C1 segment of cervical spinal cord (tissue), 14 donors: ENCODE measurements around the gene TMTC4.
A peak's percentile ranks its signal among the peaks of the same experiment; 100 is the strongest.

Experiments used
- DNase-seq, 14 donors: peaks; one replicate each; lab custom pipeline; 2025; lab: John Stamatoyannopoulos, UW

The TMTC4 gene

DNA sequence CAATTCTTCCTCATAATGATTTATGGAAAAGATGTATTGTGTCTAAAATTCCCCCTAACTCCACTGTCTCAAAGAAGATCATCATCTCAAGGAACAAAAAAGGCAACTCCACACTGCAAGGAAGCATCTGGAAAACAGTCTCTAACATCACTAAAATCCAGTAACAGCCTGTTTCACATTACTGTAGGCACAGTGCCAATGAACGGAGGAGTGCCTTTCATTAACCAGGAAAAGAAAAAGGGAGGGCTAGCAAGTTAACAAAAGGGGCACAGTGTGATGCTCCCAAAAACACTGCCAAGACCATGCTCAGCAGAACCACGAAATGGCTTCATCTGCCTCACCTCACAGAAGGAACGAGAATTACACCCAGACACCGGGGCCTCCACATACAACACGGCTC lies 8.5 kb downstream of the TMTC4 start:
- peak in 1 of 14 donors; percentile 26 for DNase-seq

DNA sequence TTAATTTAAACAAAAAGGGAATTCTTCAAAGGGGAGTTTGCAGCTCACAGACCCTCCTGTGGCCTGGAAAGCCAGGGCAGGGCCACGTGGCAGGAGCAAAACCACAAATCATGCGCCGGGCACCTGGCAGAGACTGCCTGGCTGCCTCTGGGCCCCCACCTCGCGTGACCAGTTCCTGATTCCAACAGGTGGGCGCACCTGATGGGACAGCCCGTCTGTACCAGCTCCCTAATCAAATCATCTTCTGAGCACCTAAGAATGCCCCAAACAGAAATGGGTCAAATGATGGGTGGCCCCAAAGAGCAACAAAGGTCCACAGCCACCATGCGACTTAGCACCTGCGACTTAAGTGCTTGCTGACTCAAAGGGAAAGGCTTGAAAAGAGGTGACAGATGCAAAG lies 9.2 kb downstream of the TMTC4 start:
- no peak for DNase-seq

- no peak for DNase-seq
Measured at GRCh38 chr13:100664171-100664900, 10.3 kb downstream of the TMTC4 start.

GRCh38 chr13:100662468-100663211 lies 12.0 kb downstream of the TMTC4 start:
- no peak for DNase-seq

DNA sequence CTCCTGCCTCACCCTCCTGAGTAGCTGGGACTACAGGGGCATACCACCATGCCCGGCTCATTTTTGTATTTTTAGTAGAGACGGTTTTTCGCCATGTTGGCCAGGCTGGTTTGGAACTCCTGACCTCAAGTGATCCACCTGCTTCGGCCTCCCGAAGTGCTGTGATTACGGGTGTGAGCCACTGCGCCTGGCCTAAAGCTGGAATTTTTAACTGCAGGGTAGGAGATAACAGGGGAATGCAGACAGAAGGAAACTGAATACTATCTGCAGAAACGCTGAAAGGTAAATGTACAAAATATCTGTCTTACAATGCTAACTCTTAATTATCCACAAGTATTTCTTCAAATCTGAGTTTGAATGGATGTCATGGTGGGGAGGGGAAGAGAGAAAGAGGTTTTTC lies 13.8 kb downstream of the TMTC4 start:
- no peak for DNase-seq

GRCh38 chr13:100659578-100659977 lies 15.0 kb downstream of the TMTC4 start:
- DNase-seq: no peak

DNA sequence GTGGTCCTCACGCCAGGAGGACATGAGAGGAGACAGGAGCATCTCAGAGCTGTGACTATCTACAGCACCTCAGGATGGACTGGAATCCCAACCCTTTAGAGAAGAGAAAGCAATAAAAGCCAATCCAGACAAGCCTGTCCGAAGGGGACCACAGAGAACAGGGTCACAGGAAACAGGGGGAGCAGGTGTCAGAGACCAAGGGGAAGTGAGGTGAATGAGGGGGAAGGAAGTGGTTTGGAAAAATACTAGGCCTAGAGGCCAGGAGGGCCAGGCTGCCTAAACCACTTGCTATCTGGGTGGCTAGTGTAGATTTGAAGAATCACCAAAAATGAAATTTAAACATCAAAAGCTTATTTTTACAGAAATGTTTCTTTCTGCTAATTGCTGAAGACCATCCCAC lies 16.2 kb downstream of the TMTC4 start:
- DNase-seq: no peak

DNA sequence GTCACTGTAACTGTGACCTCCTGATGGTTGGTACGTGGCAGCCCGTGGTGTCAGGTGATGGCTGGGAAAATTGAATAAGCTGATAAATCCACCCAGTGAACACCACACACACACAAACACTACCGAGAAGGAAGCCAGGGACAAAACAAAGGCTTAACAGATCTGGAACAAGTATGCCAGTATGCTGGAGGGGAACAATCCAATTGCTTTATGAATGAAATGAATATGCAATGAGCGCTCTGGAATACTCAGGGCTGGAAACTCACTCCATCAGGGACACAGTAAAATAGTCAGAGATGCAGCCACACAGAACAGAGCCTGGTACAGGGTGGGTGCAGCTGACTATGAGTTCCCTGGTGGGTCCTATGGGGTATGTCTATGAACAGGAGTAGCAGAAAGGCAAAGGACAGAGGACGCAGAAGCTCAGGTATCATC lies 16.7 kb downstream of the TMTC4 start:
- peak in 13 of 14 donors; percentile 16 to 89 (median 78) for DNase-seq

DNA sequence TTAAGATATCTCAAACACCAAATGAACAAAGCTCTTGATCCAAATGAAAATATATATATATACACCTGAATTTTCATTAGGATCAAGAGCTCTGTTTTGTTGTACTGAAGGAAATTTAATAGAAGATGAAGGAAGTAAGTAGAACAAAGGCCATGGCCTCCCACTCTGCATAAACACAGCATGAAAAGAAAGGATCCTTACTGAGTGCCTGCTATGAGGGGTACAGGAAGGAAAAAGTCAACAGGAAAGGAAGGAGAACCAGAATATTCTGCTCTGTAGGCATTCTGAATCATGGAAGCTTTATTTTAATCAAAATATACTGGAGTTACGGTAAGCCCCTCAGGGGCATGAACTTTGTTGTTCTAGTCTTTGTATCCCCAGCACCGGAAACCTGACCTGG lies 22.1 kb downstream of the TMTC4 start:
- DNase-seq: no peak

- DNase-seq: peak in 13 of 14 donors; percentile 12 to 97 (median 73)
Measured at GRCh38 chr13:100650326-100650725, 24.3 kb downstream of the TMTC4 start.

GRCh38 chr13:100648354-100648753 lies 26.2 kb downstream of the TMTC4 start:
- no peak for DNase-seq

GRCh38 chr13:100646871-100647270 lies 27.7 kb downstream of the TMTC4 start:
- peak in 1 of 14 donors; percentile 29 for DNase-seq

DNA sequence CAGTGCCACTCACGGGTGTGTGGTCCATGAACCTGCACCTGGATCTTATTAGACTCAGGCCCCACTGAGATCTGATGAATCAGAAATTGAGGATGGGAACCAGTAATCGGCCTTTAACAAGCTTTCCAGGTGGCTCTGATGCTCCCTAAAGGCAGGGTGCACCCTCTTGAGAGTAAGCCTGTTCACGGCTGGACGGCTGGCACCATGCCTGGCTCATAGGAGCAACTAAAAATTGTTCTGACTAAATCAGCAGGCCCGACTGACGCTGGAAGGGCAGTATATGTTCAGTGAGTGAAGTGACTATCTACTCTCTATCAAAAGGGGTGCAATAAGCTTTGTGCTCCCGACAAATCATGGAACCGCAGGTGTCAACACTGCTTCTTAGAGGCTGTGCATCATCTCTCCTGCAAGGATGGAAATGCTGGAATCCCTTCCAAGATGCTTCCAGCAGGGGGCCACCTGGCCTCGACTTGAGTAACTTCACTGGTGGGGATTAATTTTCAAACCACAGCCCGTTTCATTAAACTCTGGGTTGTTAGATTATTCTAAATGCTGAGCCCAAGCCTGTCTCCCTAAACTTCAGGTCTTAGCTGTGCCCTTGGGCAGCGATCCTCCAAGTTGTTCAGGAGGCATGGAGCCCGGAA lies 28.4 kb downstream of the TMTC4 start:
- peak in 7 of 14 donors; percentile 34 to 58 (median 44) for DNase-seq

- DNase-seq: no peak
Measured at GRCh38 chr13:100645382-100645781, 29.2 kb downstream of the TMTC4 start.

DNA sequence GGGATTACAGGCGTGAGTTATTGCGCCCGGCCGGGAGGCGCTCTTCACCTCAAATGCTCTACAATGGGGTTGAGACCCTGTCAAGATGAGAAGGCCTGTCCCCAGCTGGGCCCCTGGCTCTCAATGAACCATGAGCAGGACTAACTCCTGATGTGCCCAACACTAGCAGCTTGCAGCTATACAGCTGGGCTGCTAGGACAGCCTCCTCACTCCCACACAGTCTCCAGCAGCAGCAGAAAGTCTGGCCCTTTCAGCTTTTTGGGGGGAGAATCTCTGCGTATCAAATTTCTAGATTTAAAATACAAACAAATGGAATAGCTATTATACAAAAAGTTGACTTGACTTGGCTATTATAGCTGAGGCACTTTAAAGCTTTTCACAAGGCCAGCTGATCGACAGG lies 30.2 kb downstream of the TMTC4 start:
- peak in 1 of 14 donors; percentile 37 for DNase-seq

GRCh38 chr13:100637796-100638195 lies 36.8 kb downstream of the TMTC4 start:
- DNase-seq: no peak

DNA sequence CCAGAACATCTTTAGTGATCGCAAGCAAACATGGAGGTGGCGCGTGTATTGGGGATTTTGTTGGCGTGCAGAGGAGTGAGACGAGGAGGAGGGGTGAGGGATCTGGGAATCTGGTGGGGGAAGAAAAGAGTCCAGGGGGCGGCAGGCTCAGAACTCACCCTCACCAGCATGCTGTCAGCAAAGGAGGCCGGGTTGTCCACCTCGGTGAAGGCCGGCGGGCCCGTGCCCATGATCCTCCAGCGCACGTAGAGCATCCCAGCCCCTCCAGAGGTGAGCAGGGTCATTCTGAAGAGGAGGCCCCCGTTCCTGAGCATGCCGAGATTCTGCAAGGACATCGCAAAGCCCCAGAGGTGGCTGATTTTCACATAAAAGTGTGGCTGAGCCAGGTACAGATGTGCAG lies 37.2 kb downstream of the TMTC4 start:
- DNase-seq: no peak

DNA sequence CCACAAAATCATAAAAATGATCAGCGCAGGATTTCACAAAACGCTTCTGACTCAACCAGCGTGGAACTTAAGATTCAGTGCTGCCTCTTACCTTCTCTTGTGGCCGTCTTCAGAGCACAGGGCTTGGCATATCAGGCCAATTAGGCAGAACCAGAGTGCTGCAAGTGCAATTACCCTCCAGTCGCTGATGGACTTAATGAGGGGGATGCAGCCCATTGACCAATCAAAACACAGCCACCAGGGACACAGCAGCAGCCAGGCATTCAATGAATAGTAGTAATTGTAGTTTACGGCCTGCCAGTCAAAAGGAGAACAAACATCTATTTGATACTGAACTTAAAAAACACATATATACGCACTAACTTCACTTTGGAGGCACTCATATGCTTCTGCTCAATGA lies 38.2 kb downstream of the TMTC4 start:
- peak in 8 of 14 donors; percentile 12 to 59 (median 30) for DNase-seq

- no peak for DNase-seq
Measured at GRCh38 chr13:100636004-100636403, 38.6 kb downstream of the TMTC4 start.

DNA sequence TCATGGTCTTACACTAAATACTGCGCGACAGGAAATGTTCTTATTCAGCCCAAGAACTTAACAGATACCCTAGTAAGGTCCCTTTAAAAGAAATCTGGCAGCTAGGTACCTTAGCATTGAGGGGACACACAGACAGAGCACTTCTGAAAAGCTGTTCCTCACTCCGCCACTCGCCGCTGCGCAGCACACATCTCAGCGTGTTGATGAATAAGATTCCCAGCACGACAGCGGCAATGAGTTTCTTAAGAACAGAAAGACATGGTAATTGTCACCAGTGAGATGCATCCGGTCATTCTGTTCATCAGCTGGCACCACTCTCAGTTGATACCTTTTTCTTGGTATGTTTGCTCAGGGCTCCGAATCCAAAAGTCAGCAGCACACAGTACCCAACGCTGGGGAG lies 39.9 kb downstream of the TMTC4 start:
- peak in 1 of 14 donors; percentile 11 for DNase-seq

GRCh38 chr13:100633461-100633860 lies 41.1 kb downstream of the TMTC4 start:
- DNase-seq: no peak

DNA sequence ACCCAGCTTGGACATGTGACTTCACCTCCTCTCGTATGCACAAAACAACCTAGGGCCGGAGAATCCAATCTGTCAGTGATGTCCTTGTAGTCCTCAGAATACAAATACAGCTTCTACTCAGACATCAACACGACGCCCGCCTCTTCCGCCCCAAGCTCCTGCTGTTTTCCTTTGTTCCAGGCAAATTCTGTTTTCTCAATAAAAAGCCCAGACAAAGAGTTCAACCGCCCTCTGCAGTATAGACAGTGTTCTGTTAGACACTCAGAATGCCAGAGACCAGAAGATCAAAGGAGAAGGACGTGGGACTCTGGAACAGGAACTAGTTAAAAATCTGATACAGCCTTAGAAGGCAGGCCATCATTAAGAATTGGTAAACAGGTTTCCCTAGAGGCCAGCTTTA lies 44.0 kb downstream of the TMTC4 start:
- DNase-seq: peak in 8 of 14 donors; percentile 13 to 56 (median 33)
